Germinal center (tissue), 1 donor: Measurements from ENCODE around the gene NOSTRIN.
"Not testable (repeated sequence)": the region's sequence is repeated elsewhere in the genome, so short reads cannot be mapped to it uniquely, and the experiment has no call there.

Experiments used
- DNase-seq: peaks from one replicate; pipeline ENCODE4 v3.0.0; 2012; ENCODE audit warnings: mixed read lengths, low spot score

Gene NOSTRIN

GRCh38 chr2:168882163-168882562 is 79.7 kb downstream of the NOSTRIN start:
- not testable (repeated sequence) for DNase-seq

- DNase-seq = no peak
Measured at GRCh38 chr2:168884975-168885374, 82.5 kb downstream of the NOSTRIN start.

GRCh38 chr2:168889635-168890005 is 87.2 kb downstream of the NOSTRIN start:
- DNase-seq = no peak

DNA sequence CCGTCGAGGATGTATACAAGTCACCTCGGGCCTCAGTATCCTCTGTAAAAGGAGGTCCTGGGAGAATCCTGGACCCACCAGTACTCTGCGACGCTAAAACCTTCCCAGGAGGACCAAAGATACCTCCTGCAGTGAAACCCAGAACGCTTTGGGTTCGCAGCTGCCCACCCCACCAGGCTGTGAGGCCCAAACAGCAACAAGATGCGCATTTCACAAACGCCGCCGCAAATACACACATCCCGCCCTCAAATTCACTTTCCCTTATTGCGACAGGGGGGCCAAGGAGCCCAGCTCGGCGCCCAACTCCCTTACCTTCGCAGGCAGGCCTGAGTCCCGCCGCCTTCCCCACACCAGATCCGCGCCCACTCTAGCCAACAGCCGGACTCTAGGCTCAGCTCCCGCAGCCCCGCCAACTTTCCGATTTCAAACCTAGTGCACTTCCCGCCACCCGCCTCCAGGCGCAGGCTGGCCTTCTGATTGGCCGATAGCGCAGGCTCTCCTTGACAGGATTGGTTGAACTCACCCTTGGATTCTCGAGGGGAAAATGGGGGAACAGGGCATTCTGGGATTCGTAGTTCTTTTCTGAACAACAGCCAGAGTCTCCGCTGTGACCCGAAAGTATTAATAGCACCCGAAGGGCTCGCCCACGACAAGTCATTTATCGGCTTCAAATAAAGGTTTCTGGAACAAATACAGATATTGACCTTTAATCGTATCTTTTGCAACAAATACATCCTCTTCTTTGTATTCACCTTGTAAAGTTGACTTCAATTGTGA is 87.8 kb downstream of the NOSTRIN start, which contains the start of gene SPC25:
Gene SPC25 (minus strand): TSS at position 425 of the 777 bp plus-strand sequence. CDS start 911 bp downstream, outside the sequence.
- peak; percentile 97 for DNase-seq

DNA sequence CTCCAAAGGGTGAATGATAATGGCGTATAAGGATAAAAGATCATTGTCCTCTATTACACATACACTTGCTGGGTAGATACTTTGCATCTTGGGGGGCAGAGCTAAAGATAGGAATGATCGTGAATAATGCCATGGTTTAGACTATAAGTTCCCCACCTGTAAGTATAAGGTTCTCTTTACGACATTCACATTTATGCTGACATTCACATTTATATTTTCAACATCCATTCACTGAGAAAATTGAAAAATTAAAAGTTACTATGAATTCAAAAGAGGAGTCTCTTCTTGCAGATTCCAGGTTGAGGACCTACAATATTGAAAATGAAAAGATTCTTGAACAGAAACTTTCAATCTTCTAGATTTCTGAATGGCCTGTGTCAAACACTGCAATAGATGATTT is 89.9 kb downstream of the NOSTRIN start:
- DNase-seq = no peak

GRCh38 chr2:168894101-168894500 is 91.7 kb downstream of the NOSTRIN start:
- no peak for DNase-seq

DNA sequence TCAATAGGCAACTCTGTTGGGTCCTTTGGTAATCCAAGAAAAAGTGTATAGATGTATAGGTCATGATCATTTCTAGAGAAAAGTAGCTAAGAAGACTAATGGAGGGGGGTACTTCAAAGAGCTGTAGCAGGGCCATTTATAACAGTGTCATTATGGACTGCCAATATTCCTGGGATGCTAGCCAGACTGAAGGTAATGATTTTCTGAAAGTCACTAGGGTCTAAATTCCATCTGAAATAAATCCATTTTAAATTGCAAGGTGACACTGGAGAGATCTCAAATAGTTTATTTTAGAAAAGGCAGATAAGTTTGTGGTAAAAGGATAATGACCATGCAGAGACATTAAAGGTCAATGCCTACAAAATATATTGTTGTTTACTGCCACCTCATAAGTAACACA is 92.3 kb downstream of the NOSTRIN start:
- DNase-seq = no peak

DNA sequence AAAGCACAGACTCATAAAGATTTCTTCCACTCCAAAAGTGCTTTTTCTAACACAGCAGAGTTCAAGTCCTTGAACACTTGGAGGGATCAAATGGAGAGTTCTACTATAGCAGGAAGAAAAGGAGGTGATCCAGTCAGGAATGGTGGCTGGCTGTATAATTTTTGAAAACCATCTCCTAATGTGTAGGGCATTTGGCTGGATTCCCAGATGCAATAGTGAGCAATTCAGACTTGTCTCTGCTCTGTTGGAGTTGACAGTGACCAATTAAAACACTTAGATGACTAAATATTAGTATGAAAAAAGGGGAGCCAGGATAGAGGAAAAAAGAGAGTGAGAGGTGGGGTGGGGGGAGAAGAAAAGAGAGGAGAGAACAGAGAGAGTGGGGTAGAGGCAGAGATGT is 93.3 kb downstream of the NOSTRIN start:
- no peak for DNase-seq

- no peak for DNase-seq
Measured at GRCh38 chr2:168896783-168897182, 94.3 kb downstream of the NOSTRIN start.

- no peak for DNase-seq
Measured at GRCh38 chr2:168897449-168897848, 95.0 kb downstream of the NOSTRIN start.

DNA sequence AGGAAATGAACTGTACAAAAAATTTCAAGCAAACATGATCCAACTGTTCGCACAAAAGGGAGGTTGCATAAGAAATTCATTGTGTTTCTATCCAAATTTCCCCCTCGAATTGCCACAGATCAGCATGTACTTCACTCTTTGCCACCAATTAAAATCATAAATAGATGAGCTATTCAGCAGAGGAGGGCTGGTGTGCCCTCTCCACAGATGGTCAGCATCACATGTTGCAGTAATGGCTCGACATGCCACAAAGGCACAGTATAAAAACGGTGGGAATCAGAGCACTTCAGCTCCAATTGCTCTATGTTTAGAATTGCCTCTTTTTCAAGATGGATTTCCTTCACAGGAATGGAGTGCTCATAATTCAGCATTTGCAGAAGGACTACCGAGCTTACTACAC is 98.6 kb downstream of the NOSTRIN start, which contains the start of gene G6PC2:
Gene G6PC2 (plus strand): TSS at position 289 of the 400 bp plus-strand sequence. CDS start 41 bp downstream, at position 330.
- no peak for DNase-seq

DNA sequence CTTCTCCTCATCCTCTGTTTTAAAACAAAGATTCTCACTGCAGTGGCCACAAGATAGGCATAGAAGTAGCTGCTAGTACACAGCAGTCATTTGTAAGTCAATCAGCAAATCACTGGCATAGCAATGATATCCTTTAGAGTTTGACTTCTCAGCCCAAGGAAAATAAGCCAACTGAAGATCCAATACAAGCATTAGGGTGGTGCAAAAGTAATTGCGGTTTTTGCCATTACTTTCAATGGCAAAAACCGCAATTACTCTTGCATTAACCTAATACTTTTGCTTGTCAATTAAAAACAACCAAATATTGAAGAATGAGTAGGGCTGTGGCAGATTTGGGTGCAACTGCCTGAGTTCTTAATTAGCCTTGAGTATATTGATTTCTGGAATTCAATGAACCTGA is 101.5 kb downstream of the NOSTRIN start:
- DNase-seq = no peak

- no peak for DNase-seq
Measured at GRCh38 chr2:168904358-168904757, 101.9 kb downstream of the NOSTRIN start.

- DNase-seq = no peak
Measured at GRCh38 chr2:168907940-168908662, 105.7 kb downstream of the NOSTRIN start.

DNA sequence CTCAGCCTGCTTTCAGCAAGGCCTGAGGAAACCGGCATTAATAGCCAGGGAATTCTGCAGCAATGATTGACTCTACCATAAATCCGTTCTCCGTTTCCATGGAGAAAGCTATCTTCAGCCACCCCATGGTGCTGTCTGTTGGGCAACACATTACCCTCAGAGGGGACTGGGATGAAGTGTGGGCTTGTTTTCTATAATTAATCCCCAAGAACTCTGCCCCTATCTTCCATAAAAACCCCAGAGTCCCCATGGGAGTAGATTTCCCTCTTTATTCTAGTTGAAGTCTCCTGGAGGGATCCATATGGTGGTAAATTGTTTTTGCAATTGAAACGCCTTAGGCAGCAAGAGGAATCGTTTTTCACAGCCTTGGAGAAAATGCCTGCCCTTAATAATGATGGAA is 107.9 kb downstream of the NOSTRIN start:
- DNase-seq = no peak

DNA sequence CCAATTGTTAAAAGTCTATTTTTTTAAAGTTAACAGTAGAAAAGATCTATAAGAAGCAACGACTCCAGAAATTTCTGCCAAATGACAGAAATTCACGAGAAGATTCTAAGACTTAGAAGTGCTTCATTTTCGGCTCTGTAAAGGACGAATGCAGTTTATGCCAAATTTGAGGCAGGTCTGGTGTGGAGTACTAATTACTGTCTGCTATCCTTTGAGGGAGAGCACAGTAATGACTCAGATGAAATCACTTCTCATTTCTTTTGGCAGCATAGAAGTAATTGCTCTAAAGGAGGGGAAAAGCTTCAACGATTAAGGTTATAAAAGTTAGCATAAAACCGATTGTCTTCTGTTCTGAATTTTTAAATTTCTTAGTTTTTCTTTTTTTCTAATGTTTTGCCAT is 110.0 kb downstream of the NOSTRIN start:
- no peak for DNase-seq

- no peak for DNase-seq
Measured at GRCh38 chr2:168912901-168913369, 110.5 kb downstream of the NOSTRIN start.

- no peak for DNase-seq
Measured at GRCh38 chr2:168913495-168913894, 111.1 kb downstream of the NOSTRIN start.
